ENCODE measurements around the gene FAM72C. TPM values are rescaled to one million over a fixed set of nuclear protein-coding genes. Genes with fewer than 3 reads are reported as not detected.
"Not testable (repeated sequence)": the region's sequence is repeated elsewhere in the genome, so short reads cannot be mapped to it uniquely, and the experiment has no call there.

The FAM72C gene
- total and polyA plus RNA-seq, 2 donors: 0.16 to 0.53 TPM

DNA sequence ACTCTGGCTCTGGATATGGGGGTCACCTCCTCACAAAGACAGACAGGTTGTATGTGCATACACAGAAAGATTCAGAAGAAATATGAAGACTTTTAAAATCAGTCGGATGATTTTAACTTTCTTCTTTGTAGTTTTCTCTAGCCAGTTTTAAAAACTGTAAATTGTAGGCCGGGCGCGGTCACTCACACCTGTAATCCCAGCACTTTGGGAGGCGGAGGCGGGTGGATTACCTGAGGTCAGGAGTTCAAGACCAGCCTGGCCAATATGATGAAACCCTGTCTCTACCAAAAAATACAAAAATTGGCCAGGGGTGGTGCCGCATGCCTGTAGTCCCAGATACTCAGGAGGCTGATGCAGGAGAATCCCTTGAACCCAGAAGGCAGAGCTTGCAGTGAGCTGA lies 58.1 kb downstream of the FAM72C start:
- H3K36me3 ChIP-seq (ENCODE audit: insufficient read depth); H3K4me3 ChIP-seq (ENCODE audit: low read depth, low read length); DNase-seq (ENCODE audit: extremely low spot score); H3K4me1 ChIP-seq (ENCODE audit: insufficient read depth); H3K27ac ChIP-seq (ENCODE audit: low read depth): not testable (repeated sequence)
- 97% methylated on average over 7 of the region's 7 CpGs for WGBS

Small RNA genes lying within 50 kb of the gene (small RNA-seq; reads per million reads assigned to genes)
- not detected for gene HIST2H3PS2
